Adrenal gland (tissue), 12 donors: ENCODE measurements around the gene NUAK1. TPM values are rescaled to one million over a fixed set of nuclear protein-coding genes. Genes with fewer than 3 reads are reported as not detected.
"Not testable (repeated sequence)": the region's sequence is repeated elsewhere in the genome, so short reads cannot be mapped to it uniquely, and the experiment has no call there.

Experiments
- DNase-seq, 7 donors: peaks; one replicate each; pipeline ENCODE4 v3.0.0-alpha.2; 2019 to 2020
- H3K27ac ChIP-seq, 5 donors: fragments of 200-600 bp; sonication (generic) in 4 of 5; 1 replicate in 3 of 5; 2 replicates in 2 of 5; pipeline versions ENCODE4 v1.5.1 to v1.8.0; 2016 to 2020; ENCODE audit warnings: mild to moderate bottlenecking in 1 of 5
- H3K27me3 ChIP-seq: fragments of 200-600 bp; 2 replicates; pipeline ENCODE4 v1.8.0; 2021
- H3K36me3 ChIP-seq, 2 donors: fragments of 200-600 bp; replicated peaks in 1 of 2; 1 replicate in 1 of 2; 2 replicates in 1 of 2; pipeline versions ENCODE4 v1.5.1 to v1.8.0; 2018 to 2022
- H3K4me1 ChIP-seq, 2 donors: fragments of 200-600 bp; replicated peaks in 1 of 2; 1 replicate in 1 of 2; 2 replicates in 1 of 2; pipeline versions ENCODE4 v1.5.1 to v1.8.0; 2018 to 2021
- H3K4me3 ChIP-seq, 4 donors: fragments of 200-600 bp; sonication (generic) in 3 of 4; one replicate each; pipeline ENCODE4 v1.5.1; 2016 to 2018
- H3K9me3 ChIP-seq, 3 donors: fragments of 200-600 bp; sonication (generic) in 1 of 3; replicated peaks in 1 of 3; 1 replicate in 2 of 3; 2 replicates in 1 of 3; pipeline versions ENCODE4 v1.5.1 to v1.8.0; 2016 to 2021
- POLR2A ChIP-seq, 2 donors: fragments of 450-650 bp; IDR thresholded peaks; one replicate each; pipeline ENCODE4 v1.6.1; 2017; ENCODE audit warnings: antibody characterized with exemption in 2 of 2, mild to moderate bottlenecking in 2 of 2, moderate library complexity in 1 of 2
- WGBS, 4 donors: extraction: QIAGEN DNeasy Blood & Tissue Kit in 2 of 4; methylation state at CpG; one replicate each; pipeline versions ENCODE4 v1.1.5 to v1.1.7; 2013 to 2017; 5-methylcytosine and 5-hydroxymethylcytosine counted together
- intact Hi-C, 2 donors: fragments of 100-400 bp; cut with DNase I; formaldehyde crosslinking; loops; one replicate each; pipeline versions ENCODE4 v1.14.1 to v1.15.0; 2022 to 2023
- polyA plus RNA-seq, 3 donors: library from polyadenylated mRNA; stranded (reverse); fragments of 200-250 nt in 2 of 3; fragments of 350-450 nt in 1 of 3; fragmentation: Illumina TruSeq in 1 of 3; extraction: RNeasy Lipid Tissue Mini Kit (QIAGEN cat#74804) in 1 of 3; gene quantifications; one replicate each; pipeline ENCODE4 v1.2.3, GENCODE V29; 2013 to 2014
- total RNA-seq, 9 donors: library from RNA; depleted of rRNA in 4 of 9; stranded (reverse); fragments of >200 nt in 4 of 9; fragments of 120-200 nt in 1 of 9; fragmentation: NEBNext Ultra II Directional in 1 of 9; extraction: Animal tissue kit (Norgen Biotek cat#: 25700) in 1 of 9; gene quantifications; one replicate each; pipeline versions ENCODE4 v1.1.0 to v1.2.4, GENCODE V29; 2013 to 2023
- TF ChIP-seq, protein P1 (sequence below), 6 experiments: fragments of 450-650 bp in 4 of 6; fragments of 200-600 bp in 2 of 6; sonication (generic) in 1 of 6; IDR thresholded peaks; 1 replicate in 5 of 6; 2 replicates in 1 of 6; pipeline versions ENCODE4 v1.5.1 to v1.8.0; 2016 to 2021; ENCODE audit warnings: antibody characterized with exemption in 6 of 6, mild to moderate bottlenecking in 2 of 6, moderate library complexity in 1 of 6
- donor health status: healthy with polysubstance abuse.
- donor health status: Bipolar disorder and iron deficiency.
- donor health status: DM: yes; HTN: yes; CAD: no.
- donor health status: DM: no; HTN: no; CAD: no.
- donor health status: DM: no; HTN: no; CAD: no.
- donor health status: DM: yes; HTN: yes; CAD: no.

The NUAK1 gene
- total and polyA plus RNA-seq, 12 donors = 2.4 to 15.1 (median 8.4) TPM

DNA sequence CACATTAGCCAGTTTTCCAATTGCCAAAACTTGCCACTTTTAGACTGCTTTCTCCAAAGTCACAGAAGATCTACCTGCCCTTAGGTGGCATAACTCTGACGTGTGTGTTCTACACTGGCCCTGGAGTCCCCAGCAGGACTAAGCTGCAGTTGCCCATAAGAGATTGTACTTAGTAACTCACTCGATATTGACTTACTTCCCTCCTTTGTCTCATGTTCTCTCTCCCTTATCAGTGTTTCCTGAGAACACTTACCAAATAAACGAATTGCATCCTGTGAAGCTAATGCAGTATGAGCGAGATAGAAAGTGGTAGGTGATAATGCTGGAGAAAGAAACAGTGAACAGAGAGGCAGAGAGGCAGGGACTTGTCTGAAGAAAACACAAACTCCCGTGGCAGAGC, 117.2 kb downstream of the NUAK1 start:
- TF ChIP-seq POLR2A (IDR thresholded peaks at IDR 0.05) = no peak
- TF ChIP-seq, protein P1, sequence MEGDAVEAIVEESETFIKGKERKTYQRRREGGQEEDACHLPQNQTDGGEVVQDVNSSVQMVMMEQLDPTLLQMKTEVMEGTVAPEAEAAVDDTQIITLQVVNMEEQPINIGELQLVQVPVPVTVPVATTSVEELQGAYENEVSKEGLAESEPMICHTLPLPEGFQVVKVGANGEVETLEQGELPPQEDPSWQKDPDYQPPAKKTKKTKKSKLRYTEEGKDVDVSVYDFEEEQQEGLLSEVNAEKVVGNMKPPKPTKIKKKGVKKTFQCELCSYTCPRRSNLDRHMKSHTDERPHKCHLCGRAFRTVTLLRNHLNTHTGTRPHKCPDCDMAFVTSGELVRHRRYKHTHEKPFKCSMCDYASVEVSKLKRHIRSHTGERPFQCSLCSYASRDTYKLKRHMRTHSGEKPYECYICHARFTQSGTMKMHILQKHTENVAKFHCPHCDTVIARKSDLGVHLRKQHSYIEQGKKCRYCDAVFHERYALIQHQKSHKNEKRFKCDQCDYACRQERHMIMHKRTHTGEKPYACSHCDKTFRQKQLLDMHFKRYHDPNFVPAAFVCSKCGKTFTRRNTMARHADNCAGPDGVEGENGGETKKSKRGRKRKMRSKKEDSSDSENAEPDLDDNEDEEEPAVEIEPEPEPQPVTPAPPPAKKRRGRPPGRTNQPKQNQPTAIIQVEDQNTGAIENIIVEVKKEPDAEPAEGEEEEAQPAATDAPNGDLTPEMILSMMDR (IDR thresholded peaks at IDR 0.05) = no peak
- Histone ChIP-seq H3K4me3 (no peak overlapping the region), H3K4me1 (no peaks in the 10 kb centered on the region), H3K36me3 (no peaks in the 10 kb centered on the region), H3K27ac (no peak overlapping the region), H3K9me3 (no peaks in the 10 kb centered on the region), H3K27me3 (peaks cover 3% of the 10 kb centered on the region)
- no peak for DNase-seq
- intact Hi-C loops = no loop called here
- WGBS, 4 donors = 46 to 53% (median 48%) methylated on average over 5 of the region's 5 CpGs

- Histone ChIP-seq H3K9me3 (no peaks in the 10 kb centered on the region), H3K27ac (no peak overlapping the region), H3K36me3 (no peaks in the 10 kb centered on the region), H3K4me3 (no peak overlapping the region), H3K4me1 (no peaks in the 10 kb centered on the region), H3K27me3 (peaks cover 3% of the 10 kb centered on the region)
- DNase-seq = no peak
- intact Hi-C loops = no loop called here
- TF ChIP-seq, protein P1 (IDR thresholded peaks at IDR 0.05) = no peak
- TF ChIP-seq POLR2A (IDR thresholded peaks at IDR 0.05) = no peak
- WGBS, 4 donors = 66 to 86% (median 72%) methylated on average over 3 of the region's 3 CpGs
These were observed 118.0 kb downstream of the NUAK1 start for GRCh38 chr12:106020736-106021135.

DNA sequence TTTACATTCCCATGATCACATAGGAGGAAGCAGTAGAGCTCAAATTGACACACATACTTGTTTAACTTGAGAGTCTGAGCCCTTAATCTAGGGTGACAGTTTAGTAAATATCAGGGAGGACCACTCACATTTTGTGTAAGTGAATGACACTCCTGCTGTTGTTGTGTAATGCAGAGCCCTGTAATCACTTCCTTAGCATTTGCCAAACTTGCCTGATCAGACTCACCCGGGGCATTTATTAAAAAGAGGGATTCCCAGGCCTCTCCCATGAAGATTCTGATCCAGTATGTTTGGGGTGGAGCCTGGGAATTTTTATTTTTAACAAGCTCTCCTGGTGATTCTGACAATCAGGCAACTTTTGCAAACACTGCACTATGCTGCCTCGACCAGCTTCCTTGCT, 119.6 kb downstream of the NUAK1 start:
- no peaks in the 10 kb centered on the region for H3K36me3 ChIP-seq
- TF ChIP-seq, protein P1 (IDR thresholded peaks at IDR 0.05) = no peak
- no peak for TF ChIP-seq POLR2A (IDR thresholded peaks at IDR 0.05)
- no peak for DNase-seq
- H3K4me3 ChIP-seq = no peak overlapping the region
- H3K4me1 ChIP-seq = no peaks in the 10 kb centered on the region
- peaks cover 3% of the 10 kb centered on the region for H3K27me3 ChIP-seq
- no peak overlapping the region for H3K27ac ChIP-seq
- intact Hi-C loops = no loop called here
- no peaks in the 10 kb centered on the region for H3K9me3 ChIP-seq
- WGBS, 4 donors = 69 to 88% (median 81%) methylated on average over 2 of the region's 2 CpGs

DNA sequence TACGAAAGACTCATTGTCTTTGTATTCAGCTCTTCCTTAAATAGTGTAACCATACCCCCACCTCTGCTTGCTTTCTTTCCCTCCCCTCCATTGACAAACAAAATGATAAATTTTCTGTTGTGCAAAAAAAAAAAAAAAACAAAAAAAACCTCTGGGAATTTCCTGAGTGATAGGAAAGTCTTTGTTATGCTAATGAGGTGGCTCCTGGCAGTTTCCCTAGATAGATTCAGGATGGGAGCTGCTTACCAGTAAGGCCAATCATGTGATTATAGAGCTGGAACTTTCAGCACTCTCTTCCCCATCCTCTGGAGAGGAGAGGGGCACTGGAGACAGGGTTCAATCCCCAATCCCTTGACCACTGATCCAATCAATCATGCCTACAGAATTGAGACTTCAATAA, 120.5 kb downstream of the NUAK1 start:
- intact Hi-C loops = no loop called here
- TF ChIP-seq POLR2A (IDR thresholded peaks at IDR 0.05) = no peak
- TF ChIP-seq, protein P1 (IDR thresholded peaks at IDR 0.05) = no peak
- Histone ChIP-seq H3K4me3 (no peak overlapping the region), H3K36me3 (no peaks in the 10 kb centered on the region), H3K4me1 (no peaks in the 10 kb centered on the region), H3K27me3 (peaks cover 3% of the 10 kb centered on the region), H3K27ac (no peak overlapping the region), H3K9me3 (no peaks in the 10 kb centered on the region)
- WGBS, 4 donors = 84 to 93% (median 89%) methylated on average over 1 of the region's 1 CpG
- no peak for DNase-seq

GRCh38 chr12:106016601-106017278, 122.0 kb downstream of the NUAK1 start:
- H3K27me3 ChIP-seq, intact Hi-C loops, H3K27ac ChIP-seq, H3K9me3 ChIP-seq, DNase-seq, H3K36me3 ChIP-seq, H3K4me1 ChIP-seq, H3K4me3 ChIP-seq: not testable (repeated sequence)
- WGBS, 4 donors = 83 to 94% (median 90%) methylated on average over 7 of the region's 7 CpGs
